ENCODE measurements around the gene WWC1. TPM values are rescaled to one million over a fixed set of nuclear protein-coding genes. Genes with fewer than 3 reads are reported as not detected.

The WWC1 gene
- total RNA-seq = under 1 TPM in 1 of 4 donors, not detected in 3; 0.51 TPM

- H3K36me3 ChIP-seq = no peaks in the 10 kb centered on the region
- H3K4me3 ChIP-seq = peak within 1 kb of the TSS in 1 of 4 donors; percentile 22
- intact Hi-C loops (cut with DNase I; ENCODE audit: low total_unique reads) (no loop called here), in situ Hi-C loops (cut with MboI; ENCODE audit: low sequenced_read_pairs in 4 of 4) (no loop called here)
- H3K27me3 ChIP-seq = peaks cover 33 to 40% (median 39%) of the 10 kb centered on the region in 3 donors
- no peak within 1 kb of the TSS for H3K27ac ChIP-seq
- H3K9me3 ChIP-seq = no peaks in the 10 kb centered on the region
- DNase-seq = no peak
- TF ChIP-seq POLR2A (IDR thresholded peaks at IDR 0.05) (no peak), CTCF (IDR thresholded peaks at IDR 0.05 in 4 of 5, conservative IDR thresholded peaks at IDR 0.05 in 1 of 5) (no peak)
- no peaks in the 10 kb centered on the region for H3K4me1 ChIP-seq
- no peak for ATAC-seq
Observed at GRCh38 chr5:168291342-168291963, at the start of gene WWC1. Gene WWC1 (plus strand): TSS chr5:168291645. CDS start chr5:168292153, 508 bp downstream.

DNA sequence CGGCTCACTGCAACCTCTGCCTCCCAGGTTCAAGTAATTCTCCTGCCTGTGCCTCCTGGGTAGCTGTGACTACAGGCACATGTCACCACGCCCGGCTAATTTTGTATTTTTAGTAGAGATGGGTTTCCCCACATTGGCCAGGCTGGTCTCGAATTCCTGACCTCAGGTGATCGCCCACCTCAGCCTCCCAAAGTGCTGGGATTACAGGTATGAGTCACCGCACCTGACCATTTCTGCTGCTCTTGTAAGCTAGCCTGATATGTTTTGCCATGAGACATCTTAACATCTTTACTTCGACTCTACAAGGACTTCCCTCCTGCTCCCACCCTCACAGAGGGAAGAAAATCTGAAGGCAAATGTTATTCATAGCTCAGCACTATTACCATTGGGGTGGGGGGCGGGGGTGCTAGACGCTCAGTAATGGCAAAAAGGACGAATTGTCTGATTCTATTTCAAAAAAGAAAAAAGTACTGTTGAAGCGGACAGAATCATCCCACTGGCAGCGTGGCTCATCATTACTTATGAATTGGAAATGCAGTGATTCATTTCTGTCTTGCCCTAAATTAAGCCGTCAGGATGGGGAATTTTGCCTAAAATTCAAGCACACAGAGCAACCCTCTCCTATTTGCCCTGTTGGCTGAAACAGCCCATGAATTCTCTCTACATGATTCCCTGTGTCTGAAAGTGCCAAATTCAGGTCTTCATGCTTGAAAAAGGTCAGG, 46.4 kb upstream of the WWC1 start:
- H3K27ac ChIP-seq = no peak overlapping the region
- no peak overlapping the region for H3K4me3 ChIP-seq
- H3K36me3 ChIP-seq = no peaks in the 10 kb centered on the region
- in situ Hi-C loops (cut with MboI; ENCODE audit: low sequenced_read_pairs in 4 of 4) = no loop called here
- H3K4me1 ChIP-seq = no peaks in the 10 kb centered on the region
- ATAC-seq = no peak
- intact Hi-C loops (cut with DNase I; ENCODE audit: low total_unique reads) = no loop called here
- TF ChIP-seq CTCF (IDR thresholded peaks at IDR 0.05 in 4 of 5, conservative IDR thresholded peaks at IDR 0.05 in 1 of 5) (no peak), POLR2A (IDR thresholded peaks at IDR 0.05) (no peak)
- no peak for DNase-seq
- H3K9me3 ChIP-seq = no peaks in the 10 kb centered on the region
- H3K27me3 ChIP-seq = no peaks in the 10 kb centered on the region

DNA sequence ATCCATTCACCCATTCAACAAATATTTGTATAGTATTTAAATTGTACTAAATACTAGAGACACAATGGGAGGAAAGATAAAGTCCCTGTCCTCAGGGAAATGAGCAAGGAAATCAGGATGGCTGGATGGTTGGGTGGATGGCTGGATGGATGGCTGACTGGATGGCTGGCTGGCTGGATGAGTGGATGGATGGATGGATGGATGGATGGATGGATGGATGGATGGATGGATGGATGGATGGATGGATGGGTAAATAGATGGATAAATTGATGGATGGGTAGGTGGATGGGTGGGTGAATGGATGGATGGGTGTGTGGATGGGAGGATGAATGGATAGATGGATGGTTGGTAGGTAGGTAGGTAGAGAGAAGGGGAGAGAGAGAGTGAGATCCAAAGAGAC, 41.5 kb upstream of the WWC1 start:
- Histone ChIP-seq H3K9me3 (no peaks in the 10 kb centered on the region), H3K4me3 (no peak overlapping the region), H3K36me3 (no peaks in the 10 kb centered on the region), H3K4me1 (no peaks in the 10 kb centered on the region), H3K27ac (no peak overlapping the region), H3K27me3 (no peaks in the 10 kb centered on the region)
- in situ Hi-C loops (cut with MboI; ENCODE audit: low sequenced_read_pairs in 4 of 4) = no loop called here
- ATAC-seq = no peak
- no peak for DNase-seq
- intact Hi-C loops (cut with DNase I; ENCODE audit: low total_unique reads) = no loop called here
- TF ChIP-seq POLR2A (IDR thresholded peaks at IDR 0.05) (no peak), CTCF (IDR thresholded peaks at IDR 0.05 in 4 of 5, conservative IDR thresholded peaks at IDR 0.05 in 1 of 5) (no peak)

- Histone ChIP-seq H3K4me1 (no peaks in the 10 kb centered on the region), H3K4me3 (no peak overlapping the region), H3K27me3 (no peaks in the 10 kb centered on the region), H3K27ac (no peak overlapping the region), H3K9me3 (no peaks in the 10 kb centered on the region), H3K36me3 (no peaks in the 10 kb centered on the region)
- TF ChIP-seq CTCF (IDR thresholded peaks at IDR 0.05 in 4 of 5, conservative IDR thresholded peaks at IDR 0.05 in 1 of 5) (no peak), POLR2A (IDR thresholded peaks at IDR 0.05) (no peak)
- intact Hi-C loops (cut with DNase I; ENCODE audit: low total_unique reads) (no loop called here), in situ Hi-C loops (cut with MboI; ENCODE audit: low sequenced_read_pairs in 4 of 4) (no loop called here)
- ATAC-seq (no peak), DNase-seq (no peak)
Observed at GRCh38 chr5:168251259-168251658, 40.2 kb upstream of the WWC1 start.
